SK-N-SH (cell line): ENCODE data around the gene SLC10A7. TPM values are rescaled to one million over a fixed set of nuclear protein-coding genes. Genes with fewer than 3 reads are reported as not detected.
A peak's percentile ranks its signal among the peaks of the same experiment; 100 is the strongest.

Source experiments
- CTCF ChIA-PET: fragments of 300-600, 350-600 bp; formaldehyde crosslinking; extraction: SDS; loops from one replicate; lab custom pipeline; 2021; lab: Yijun Ruan, JAX
- POLR2A ChIA-PET: fragments of 350-600 bp; sonication (Branson Sonifier 250); formaldehyde crosslinking; extraction: SDS; loops from one replicate; lab custom pipeline; 2020; ENCODE audit warnings: antibody characterized with exemption, inconsistent platforms; lab: Yijun Ruan, JAX
- DNase-seq: peaks from one replicate; pipeline ENCODE4 v3.0.0; 2012
- H2AFZ ChIP-seq: fragments of 200-600 bp; sonication (generic); 2 replicates; pipeline ENCODE4 v1.8.1; 2016; ENCODE audit warnings: antibody characterized with exemption, mild to moderate bottlenecking, low read depth
- H3F3A ChIP-seq: fragments of 200-600 bp; sonication (generic); replicated peaks from 2 replicates; pipeline ENCODE3; 2016; ENCODE audit warnings: antibody characterized with exemption, mild to moderate bottlenecking; ENCODE audit not compliant: insufficient read depth
- H3K27ac ChIP-seq, 2 experiments: fragments of 200-500 bp in 1 of 2; fragments of 200-600 bp in 1 of 2; sonication (Bioruptor generic) in 1 of 2; sonication (generic), shearing (Covaris generic) in 1 of 2; 2 replicates each; pipeline versions ENCODE4 v1.5.1 to v1.6.1; 2014 to 2016; ENCODE audit warnings: low read depth in 2 of 2, inconsistent platforms in 1 of 2, low read length in 1 of 2, mild to moderate bottlenecking in 1 of 2, mixed read lengths in 1 of 2
- H3K27me3 ChIP-seq: fragments of 200-600 bp; sonication (generic), shearing (Covaris generic); 2 replicates; pipeline ENCODE4 v1.6.1; 2016; ENCODE audit warnings: mixed run types; ENCODE audit not compliant: insufficient read depth
- H3K36me3 ChIP-seq, 2 experiments: fragments of 200-500 bp in 1 of 2; fragments of 200-600 bp in 1 of 2; sonication (Bioruptor generic) in 1 of 2; sonication (generic) in 1 of 2; replicated peaks in 1 of 2; 2 replicates each; pipeline versions ENCODE3 to v1.5.1; 2014 to 2016; ENCODE audit warnings: low read length in 1 of 2, mild to moderate bottlenecking in 1 of 2; ENCODE audit not compliant: insufficient read depth in 2 of 2, control insufficient read depth in 1 of 2
- H3K4me1 ChIP-seq, 2 experiments: fragments of 200-500 bp in 1 of 2; fragments of 200-600 bp in 1 of 2; sonication (Bioruptor generic) in 1 of 2; sonication (generic), shearing (Covaris generic) in 1 of 2; 2 replicates each; pipeline versions ENCODE4 v1.5.1 to v1.6.1; 2014 to 2016; ENCODE audit warnings: low read depth in 1 of 2, low read length in 1 of 2, mixed run types in 1 of 2; ENCODE audit not compliant: insufficient read depth in 2 of 2, control insufficient read depth in 1 of 2
- H3K4me2 ChIP-seq: fragments of 200-600 bp; sonication (generic), shearing (Covaris generic); 2 replicates; pipeline ENCODE4 v1.6.1; 2017; ENCODE audit warnings: mixed run types
- H3K4me3 ChIP-seq, 2 experiments: fragments of 200-500 bp in 1 of 2; fragments of 200-600 bp in 1 of 2; sonication (Bioruptor generic) in 1 of 2; sonication (generic), shearing (Covaris generic) in 1 of 2; 2 replicates each; pipeline versions ENCODE4 v1.5.1 to v1.8.1; 2014 to 2016; ENCODE audit warnings: low read depth in 2 of 2, inconsistent platforms in 1 of 2, low read length in 1 of 2, mild to moderate bottlenecking in 1 of 2, mixed read lengths in 1 of 2, moderate library complexity in 1 of 2
- H3K79me2 ChIP-seq: fragments of 200-600 bp; sonication (generic); 2 replicates; pipeline ENCODE4 v1.8.1; 2017; ENCODE audit warnings: mild to moderate bottlenecking; ENCODE audit not compliant: insufficient read depth
- H3K9ac ChIP-seq: fragments of 200-600 bp; sonication (generic); 2 replicates; pipeline ENCODE4 v1.6.1; 2017; ENCODE audit warnings: mixed run types
- H3K9me2 ChIP-seq: fragments of 200-600 bp; sonication (generic); 2 replicates; pipeline ENCODE4 v1.6.1; 2017; ENCODE audit warnings: mixed run types
- H3K9me3 ChIP-seq: fragments of 200-600 bp; sonication (generic); 2 replicates; pipeline ENCODE4 v1.6.1; 2017; ENCODE audit warnings: mixed run types, mild to moderate bottlenecking, moderate library complexity
- H4K20me1 ChIP-seq: fragments of 200-600 bp; sonication (generic); 2 replicates; pipeline ENCODE4 v1.6.1; 2017; ENCODE audit warnings: mild to moderate bottlenecking, mixed run types; ENCODE audit not compliant: insufficient read depth
- CHD2 ChIP-seq: fragments of 150-350 bp; IDR thresholded peaks from 2 replicates; pipeline ENCODE4 v1.6.1; 2018; ENCODE audit warnings: low read length; ENCODE audit not compliant: partially characterized antibody
- CTCF ChIP-seq: fragments of 200-600 bp; sonication (generic); IDR thresholded peaks from 2 replicates; pipeline ENCODE4 v1.6.1; 2017; ENCODE audit warnings: antibody characterized with exemption, mild to moderate bottlenecking, moderate library complexity
- EP300 ChIP-seq, 2 experiments: IDR thresholded peaks; 2 replicates each; pipeline versions ENCODE4 v1.4.0 to v1.6.1; 2012; ENCODE audit warnings: borderline replicate concordance in 1 of 2, low read depth in 1 of 2, low read length in 1 of 2
- FOSL2 ChIP-seq: IDR thresholded peaks from 2 replicates; pipeline ENCODE4 v1.4.0; 2012; ENCODE audit warnings: low read depth, mild to moderate bottlenecking, moderate library complexity, borderline replicate concordance
- GABPA ChIP-seq: IDR thresholded peaks from 2 replicates; pipeline ENCODE4 v1.4.0; 2012; ENCODE audit warnings: low read depth, mild to moderate bottlenecking
- JUND ChIP-seq: IDR thresholded peaks from 2 replicates; pipeline ENCODE4 v1.4.0; 2012
- NRF1 ChIP-seq: IDR thresholded peaks from 2 replicates; pipeline ENCODE4 v1.6.1; 2012; ENCODE audit warnings: low read depth, mild to moderate bottlenecking, low read length
- PBX3 ChIP-seq: IDR thresholded peaks from 2 replicates; pipeline ENCODE4; 2012
- RAD21 ChIP-seq: IDR thresholded peaks from 2 replicates; pipeline ENCODE4 v1.6.1; 2012; ENCODE audit warnings: mild to moderate bottlenecking, low read length
- RCOR1 ChIP-seq: fragments of 150-350 bp; IDR thresholded peaks from 2 replicates; pipeline ENCODE4 v1.6.1; 2017; ENCODE audit warnings: antibody characterized with exemption, low read length
- REST ChIP-seq: IDR thresholded peaks from 2 replicates; pipeline ENCODE4 v1.6.1; 2012; ENCODE audit warnings: mild to moderate bottlenecking, low read depth, low read length, moderate library complexity
- RXRA ChIP-seq: IDR thresholded peaks from 2 replicates; pipeline ENCODE4 v1.4.0; 2012; ENCODE audit warnings: low read depth, mild to moderate bottlenecking, borderline replicate concordance
- SIN3A ChIP-seq: IDR thresholded peaks from 2 replicates; pipeline ENCODE4 v1.6.1; 2012; ENCODE audit warnings: low read depth, mild to moderate bottlenecking, low read length, moderate library complexity, borderline replicate concordance
- TCF12 ChIP-seq: IDR thresholded peaks from 2 replicates; pipeline ENCODE4 v1.4.0; 2012
- WGBS: methylation state at CpG from one replicate; pipeline ENCODE4 v1.1.6; 2017; ENCODE audit warnings: low lambda C conversion rate; 5-methylcytosine and 5-hydroxymethylcytosine counted together
- polyA plus RNA-seq, 3 experiments: library from polyadenylated mRNA; depleted of rRNA; stranded (reverse); fragments of >200 nt; gene quantifications; 2 replicates each; pipeline ENCODE4 v1.2.3, GENCODE V29; 2012

Gene SLC10A7
- polyA plus RNA-seq, 1 of the 3 experiments (the other 2 are of a cell fraction) = 3.3 TPM

GRCh38 chr4:146379744-146380143, 142.0 kb downstream of the SLC10A7 start:
- H3K4me1 ChIP-seq = peaks cover 0 to 17% of the 10 kb centered on the region in 2 experiments; a peak in 1 of 4 replicates
- CTCF ChIA-PET = interaction anchor here (1.1 kb wide), 1 partner anchor 37 kb away, joined by 3 read pairs; no protein-coding TSS in a partner anchor
- WGBS = 93% methylated on average over 2 of the region's 2 CpGs

GRCh38 chr4:146371812-146372211, 149.9 kb downstream of the SLC10A7 start:
- H3K4me3 ChIP-seq = no peak overlapping the region
- no peaks in the 10 kb centered on the region for H3K79me2 ChIP-seq
- peak overlapping the region in 1 of 2 experiments; percentile 59; a peak in 2 of 4 replicates for H3K27ac ChIP-seq
- WGBS = 20% methylated on average over 1 of the region's 1 CpG
- peaks cover 0 to 30% of the 10 kb centered on the region in 2 experiments; a peak in 3 of 4 replicates for H3K4me1 ChIP-seq
- DNase-seq = no peak
- H3K9ac ChIP-seq = no peak overlapping the region
- POLR2A ChIA-PET = no interaction called here
- no peaks in the 10 kb centered on the region for H3K27me3 ChIP-seq
- peaks cover 20% of the 10 kb centered on the region for H3F3A ChIP-seq
- no peaks in the 10 kb centered on the region; the same call in 1 of the 2 replicates for H3K9me3 ChIP-seq
- H3K4me2 ChIP-seq = 0 out of 2 replicates have a peak overlapping the region, but pooled peaks have one; percentile 31
- H2AFZ ChIP-seq = no peak overlapping the region
- H3K36me3 ChIP-seq = no peaks in the 10 kb centered on the region
- H3K9me2 ChIP-seq = no peaks in the 10 kb centered on the region
- H4K20me1 ChIP-seq = no peaks in the 10 kb centered on the region
- CTCF ChIA-PET = no interaction called here
- TF ChIP-seq SIN3A = 0 out of 2 replicates have a peak, but pooled peaks have one; percentile 19
- TF ChIP-seq NRF1 = no peak
- no peak for TF ChIP-seq RCOR1
- peak; percentile 49; the same call in 1 of the 2 replicates for TF ChIP-seq FOSL2
- TF ChIP-seq EP300 (IDR thresholded peaks at IDR 0.05; ENCODE audit: borderline replicate concordance in 1 of 2, low read depth in 1 of 2, low read length in 1 of 2) = peak; percentile 36 to 90; a peak in 3 of 4 replicates
- no peak for TF ChIP-seq RAD21
- peak; percentile 96 for TF ChIP-seq PBX3
- no peak for TF ChIP-seq RXRA
- TF ChIP-seq CHD2 = no peak
- peak; percentile 75 for TF ChIP-seq JUND
- no peak for TF ChIP-seq REST

More at GRCh38 chr4:146379744-146380143, 142.0 kb downstream of the SLC10A7 start:
- Histone ChIP-seq H3K4me3 (no peak overlapping the region), H3K9ac (no peak overlapping the region), H4K20me1 (no peaks in the 10 kb centered on the region), H3F3A (no peaks in the 10 kb centered on the region), H3K4me2 (no peak overlapping the region), H3K79me2 (no peaks in the 10 kb centered on the region), H2AFZ (no peak overlapping the region), H3K27ac (no peak overlapping the region), H3K9me2 (no peaks in the 10 kb centered on the region), H3K36me3 (no peaks in the 10 kb centered on the region), H3K9me3 (no peaks in the 10 kb centered on the region; the same call in 1 of the 2 replicates), H3K27me3 (no peaks in the 10 kb centered on the region)
- no peak for DNase-seq
- POLR2A ChIA-PET = no interaction called here
- TF ChIP-seq CTCF (no peak), GABPA (no peak), CHD2 (no peak), EP300 (IDR thresholded peaks at IDR 0.05; ENCODE audit: borderline replicate concordance in 1 of 2, low read depth in 1 of 2, low read length in 1 of 2) (no peak), TCF12 (no peak), PBX3 (no peak)
